Lung (tissue), 12 donors: Measurements from ENCODE around the gene KRTAP10-3. TPM values are rescaled to one million over a fixed set of nuclear protein-coding genes. Genes with fewer than 3 reads are reported as not detected.
A peak's percentile ranks its signal among the peaks of the same experiment; 100 is the strongest.

Experiments used
- ATAC-seq: fragments of 200-7000 bp; cut with Tn5 transposase; one replicate; pipeline ENCODE4 v1.9.1; 2020; ENCODE audit warnings: moderate number of reproducible peaks; ENCODE audit not compliant: insufficient read depth, low FRiP score
- DNase-seq, 3 donors: peaks; one replicate each; pipeline ENCODE4 v3.0.0-alpha.2; 2013 to 2017
- H3K27ac ChIP-seq, 2 donors: one replicate each; pipeline ENCODE4 v1.5.1; 2013; ENCODE audit warnings: mild to moderate bottlenecking in 2 of 2, moderate library complexity in 2 of 2, control low read depth in 1 of 2, inconsistent platforms in 1 of 2, low read depth in 1 of 2, low read length in 1 of 2
- H3K27me3 ChIP-seq, 3 donors: one replicate each; pipeline ENCODE4 v1.5.1; 2013; ENCODE audit warnings: low read length in 2 of 3; ENCODE audit not compliant: control insufficient read depth in 3 of 3, insufficient read depth in 3 of 3
- H3K36me3 ChIP-seq, 4 donors: one replicate each; pipeline ENCODE4 v1.5.1; 2013; ENCODE audit warnings: low read length in 4 of 4, mild to moderate bottlenecking in 1 of 4, moderate library complexity in 1 of 4; ENCODE audit not compliant: control insufficient read depth in 4 of 4, insufficient read depth in 4 of 4
- H3K4me1 ChIP-seq, 5 donors: one replicate each; pipeline ENCODE4 v1.5.1; 2013; ENCODE audit warnings: low read length in 5 of 5, mild to moderate bottlenecking in 2 of 5, moderate library complexity in 1 of 5; ENCODE audit not compliant: control insufficient read depth in 5 of 5, insufficient read depth in 5 of 5
- H3K4me3 ChIP-seq: one replicate; pipeline ENCODE4 v1.5.1; 2013; ENCODE audit warnings: mild to moderate bottlenecking, control low read depth, moderate library complexity
- H3K9ac ChIP-seq, 2 donors: one replicate each; pipeline ENCODE4 v1.5.1; 2013; ENCODE audit warnings: low read length in 2 of 2, control low read depth in 1 of 2; ENCODE audit not compliant: insufficient read depth in 1 of 2
- H3K9me3 ChIP-seq, 4 donors: one replicate each; pipeline ENCODE4 v1.5.1; 2013; ENCODE audit warnings: low read length in 3 of 4, mild to moderate bottlenecking in 1 of 4, moderate library complexity in 1 of 4; ENCODE audit not compliant: control insufficient read depth in 4 of 4, insufficient read depth in 3 of 4
- WGBS, 2 donors: extraction: QIAGEN DNeasy Blood & Tissue Kit; methylation state at CpG; one replicate each; pipeline ENCODE4 v1.1.7; 2013; 5-methylcytosine and 5-hydroxymethylcytosine counted together
- polyA plus RNA-seq, 2 donors: library from polyadenylated mRNA; stranded (reverse); fragments of 200-250 nt; gene quantifications; one replicate each; pipeline ENCODE4 v1.2.1, GENCODE V29; 2013
- total RNA-seq, 2 donors: library from RNA; depleted of rRNA in 1 of 2; stranded (reverse); fragments of >200 nt in 1 of 2; gene quantifications; one replicate each; pipeline ENCODE4 v1.2.1, GENCODE V29; 2014 to 2021
- TF ChIP-seq, protein P1 (sequence below): IDR thresholded peaks from 2 replicates; pipeline ENCODE4 v1.5.1; 2012; ENCODE audit warnings: mild to moderate bottlenecking; ENCODE audit errors: control extremely low read depth, extremely low read depth
- donor health status: control.
- donor health status: control.
- donor health status: Bipolar disorder and iron deficiency.
- donor health status: healthy.
- donor health status: DM: yes; HTN: yes; CAD: no.

Gene KRTAP10-3
- total and polyA plus RNA-seq, 4 donors = not detected

- Histone ChIP-seq H3K9ac (no peak overlapping the region), H3K36me3 (no peaks in the 10 kb centered on the region), H3K27ac (no peak overlapping the region), H3K4me3 (no peak overlapping the region), H3K9me3 (peaks cover 0 to 4% (median 0%) of the 10 kb centered on the region in 4 donors), H3K4me1 (no peaks in the 10 kb centered on the region), H3K27me3 (no peaks in the 10 kb centered on the region)
- DNase-seq (peak in 1 of 3 donors; percentile 2), ATAC-seq (no peak)
- TF ChIP-seq, protein P1, sequence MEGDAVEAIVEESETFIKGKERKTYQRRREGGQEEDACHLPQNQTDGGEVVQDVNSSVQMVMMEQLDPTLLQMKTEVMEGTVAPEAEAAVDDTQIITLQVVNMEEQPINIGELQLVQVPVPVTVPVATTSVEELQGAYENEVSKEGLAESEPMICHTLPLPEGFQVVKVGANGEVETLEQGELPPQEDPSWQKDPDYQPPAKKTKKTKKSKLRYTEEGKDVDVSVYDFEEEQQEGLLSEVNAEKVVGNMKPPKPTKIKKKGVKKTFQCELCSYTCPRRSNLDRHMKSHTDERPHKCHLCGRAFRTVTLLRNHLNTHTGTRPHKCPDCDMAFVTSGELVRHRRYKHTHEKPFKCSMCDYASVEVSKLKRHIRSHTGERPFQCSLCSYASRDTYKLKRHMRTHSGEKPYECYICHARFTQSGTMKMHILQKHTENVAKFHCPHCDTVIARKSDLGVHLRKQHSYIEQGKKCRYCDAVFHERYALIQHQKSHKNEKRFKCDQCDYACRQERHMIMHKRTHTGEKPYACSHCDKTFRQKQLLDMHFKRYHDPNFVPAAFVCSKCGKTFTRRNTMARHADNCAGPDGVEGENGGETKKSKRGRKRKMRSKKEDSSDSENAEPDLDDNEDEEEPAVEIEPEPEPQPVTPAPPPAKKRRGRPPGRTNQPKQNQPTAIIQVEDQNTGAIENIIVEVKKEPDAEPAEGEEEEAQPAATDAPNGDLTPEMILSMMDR = no peak
- 88 to 91% methylated on average over 23 of the region's 23 CpGs for whole genome bisulfite sequencing, 2 donors
These were observed 27.5 kb downstream of the KRTAP10-3 start for GRCh38 chr21:44530903-44531605.

DNA sequence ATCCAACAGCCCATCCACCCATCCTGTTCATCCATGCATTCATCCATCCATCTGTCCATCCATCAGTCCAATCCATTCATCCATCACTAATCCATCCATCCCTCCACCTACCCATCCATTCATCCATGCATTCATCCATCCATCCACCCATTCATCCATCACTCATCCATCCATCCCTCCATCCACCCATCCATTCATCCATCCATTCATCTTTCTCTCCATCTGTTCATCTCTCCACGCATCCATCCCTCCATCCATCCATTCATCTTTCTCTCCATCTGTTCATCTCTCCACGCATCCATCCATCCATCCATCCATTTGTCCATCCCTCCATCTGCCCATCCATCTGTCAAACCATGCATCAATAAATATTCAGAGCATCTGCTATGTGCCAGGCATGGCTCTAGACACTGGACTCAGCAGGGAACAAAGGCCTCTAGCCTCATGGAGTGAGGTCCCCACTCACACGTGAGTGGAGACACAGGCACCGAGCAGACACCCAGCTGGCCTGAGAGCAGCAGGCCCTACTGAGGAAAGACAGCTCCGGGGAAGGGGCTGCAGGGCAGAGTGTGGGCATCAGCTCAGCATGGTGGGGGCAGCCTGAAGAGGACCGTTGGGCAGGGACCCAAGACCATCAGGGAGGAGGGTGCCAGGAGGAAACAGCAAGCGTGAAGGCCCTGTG is 28.2 kb downstream of the KRTAP10-3 start:
- H3K4me3 ChIP-seq = no peak overlapping the region
- 83 to 92% methylated on average over 7 of the region's 7 CpGs for WGBS, 2 donors
- TF ChIP-seq, protein P1 = no peak
- H3K9ac ChIP-seq = no peak overlapping the region
- DNase-seq (peak in 1 of 3 donors; percentile 2), ATAC-seq (no peak)
- H3K27ac ChIP-seq = no peak overlapping the region
- H3K27me3 ChIP-seq = no peaks in the 10 kb centered on the region
- no peaks in the 10 kb centered on the region for H3K36me3 ChIP-seq
- H3K4me1 ChIP-seq = no peaks in the 10 kb centered on the region
- peaks cover 0 to 4% (median 0%) of the 10 kb centered on the region in 4 donors for H3K9me3 ChIP-seq

- H3K9ac ChIP-seq = no peak overlapping the region
- peaks cover 0 to 4% (median 0%) of the 10 kb centered on the region in 4 donors for H3K9me3 ChIP-seq
- peak in 1 of 3 donors; percentile 4 for DNase-seq
- TF ChIP-seq, protein P1 = no peak
- H3K27ac ChIP-seq = no peak overlapping the region
- H3K27me3 ChIP-seq = no peaks in the 10 kb centered on the region
- no peaks in the 10 kb centered on the region for H3K36me3 ChIP-seq
- ATAC-seq = no peak
- no peak overlapping the region for H3K4me3 ChIP-seq
- 79 to 89% methylated on average over 23 of the region's 23 CpGs for WGBS, 2 donors
- no peaks in the 10 kb centered on the region for H3K4me1 ChIP-seq
These were observed 29.0 kb downstream of the KRTAP10-3 start for GRCh38 chr21:44529503-44530125.
